ENCODE measurements around the gene PDGFA. TPM values are rescaled to one million over a fixed set of nuclear protein-coding genes. Genes with fewer than 3 reads are reported as not detected.

Gene PDGFA
- total RNA-seq, 1 experiment from 2014 or later = 48.1 TPM

DNA sequence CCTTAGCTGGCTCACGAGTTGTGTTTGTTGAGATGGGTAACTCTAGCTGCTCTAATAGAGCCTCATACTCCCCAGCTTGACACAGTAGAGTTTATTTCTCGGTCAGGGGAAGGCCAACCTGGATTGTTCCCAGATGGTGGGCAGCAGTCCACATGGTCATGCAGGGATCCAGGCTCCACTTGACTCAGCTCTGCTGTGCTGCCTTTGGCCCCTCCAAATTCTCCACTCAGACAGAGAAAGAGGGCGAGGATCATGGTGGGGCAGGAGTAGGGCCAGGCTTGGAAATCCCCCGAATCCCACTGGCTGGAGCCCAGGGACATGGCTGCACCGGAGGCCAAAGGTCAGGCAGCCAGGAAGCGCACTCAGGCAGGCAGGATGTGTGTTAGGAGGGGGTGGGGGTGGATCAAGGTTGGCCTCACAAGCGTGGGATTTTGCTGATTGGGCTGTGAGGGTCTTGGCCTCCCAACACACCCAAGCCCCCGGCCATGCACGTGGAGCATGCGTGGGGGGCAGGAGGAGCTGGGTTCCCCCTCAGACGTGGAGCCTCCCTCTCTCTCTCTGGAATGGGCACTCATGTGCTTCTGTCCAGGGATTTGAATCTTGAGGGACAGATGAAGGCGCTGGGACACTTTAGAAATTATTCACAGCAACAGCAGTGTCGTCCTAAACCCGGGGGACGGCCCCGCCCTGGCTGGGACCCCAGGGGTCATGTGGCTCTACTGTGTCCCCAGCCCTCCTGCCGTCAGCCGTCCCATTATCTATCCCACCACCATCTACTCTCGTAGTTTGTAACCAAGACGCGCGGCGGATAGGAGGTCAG lies 44.8 kb downstream of the PDGFA start:
- no peak for DNase-seq (ENCODE audit: low read depth)

DNA sequence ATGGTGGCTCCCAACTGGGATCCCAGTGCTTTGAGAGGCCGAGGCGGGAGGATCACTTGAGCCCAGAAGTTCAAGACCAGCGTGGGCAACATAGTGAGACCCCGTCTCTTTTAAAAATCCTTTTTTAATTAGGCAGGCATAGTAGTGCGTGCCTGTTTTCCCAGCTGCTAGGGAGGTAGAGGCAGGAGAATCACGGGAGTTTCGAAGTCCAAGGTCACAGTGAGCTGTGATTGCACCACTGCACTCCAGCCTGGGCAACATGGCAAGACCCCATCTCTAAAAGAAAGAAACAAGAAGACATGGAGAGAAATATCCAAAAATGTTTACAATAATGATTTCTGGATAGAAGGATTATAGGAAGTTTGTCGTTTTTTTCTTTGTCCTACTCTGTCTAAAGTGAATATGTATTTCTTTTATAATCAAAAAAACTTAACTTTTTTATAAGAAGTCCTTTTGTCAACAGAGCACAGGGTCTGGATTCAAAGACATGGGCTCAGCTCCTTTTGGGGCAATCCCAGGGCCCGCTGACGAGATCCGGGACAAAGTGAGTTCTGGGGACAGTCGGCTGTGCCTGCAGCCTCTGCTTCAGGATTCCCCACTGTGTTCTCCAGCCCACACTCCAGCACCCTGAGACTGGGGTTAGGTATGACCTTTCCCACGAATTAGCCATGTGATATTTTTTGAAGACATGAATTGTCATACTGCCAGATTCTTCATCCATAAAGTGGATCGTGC lies 45.6 kb downstream of the PDGFA start:
- no peak for DNase-seq (ENCODE audit: low read depth)

DNA sequence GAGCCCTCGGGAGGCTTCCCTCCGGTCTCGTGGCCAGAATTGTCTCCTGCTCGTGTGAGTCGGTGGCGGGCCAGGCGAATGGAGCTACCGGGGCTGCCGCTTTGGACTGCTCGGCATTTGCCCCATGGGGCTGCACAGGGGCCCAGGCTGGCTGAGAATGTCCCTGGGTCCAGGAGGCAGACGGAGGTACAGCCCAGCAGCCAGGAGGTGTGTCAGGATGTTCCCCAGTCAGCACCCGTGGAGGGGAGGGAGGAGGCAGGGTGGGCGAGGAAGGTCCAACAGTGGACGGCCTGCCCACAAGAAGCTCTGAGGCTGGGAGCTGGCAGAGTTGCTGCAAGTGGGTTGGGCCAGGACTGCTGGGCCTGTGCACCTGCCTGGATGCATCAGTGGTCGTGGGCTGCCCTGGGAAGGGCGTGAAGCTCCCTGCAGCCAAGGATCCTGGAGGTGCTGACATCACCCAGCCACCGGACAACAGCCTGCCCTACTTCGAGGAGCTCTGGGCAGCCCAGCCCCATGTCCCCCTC lies 46.4 kb downstream of the PDGFA start:
- no peak for DNase-seq (ENCODE audit: low read depth)

DNA sequence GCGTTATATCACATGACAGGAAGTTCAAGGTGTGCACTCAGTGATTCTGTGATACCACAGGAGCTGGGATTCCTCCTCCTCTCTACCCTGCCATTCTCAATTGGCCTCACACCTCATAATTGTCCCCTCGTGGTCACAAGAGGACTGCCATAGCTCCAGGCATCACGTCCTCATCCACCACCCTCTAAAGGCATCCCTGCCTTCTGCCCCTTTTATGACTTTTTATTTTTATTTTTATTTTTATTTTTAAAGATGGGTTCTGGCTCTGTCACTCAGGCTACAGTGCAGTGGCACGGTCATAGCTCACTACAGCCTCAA lies 47.0 kb downstream of the PDGFA start:
- no peak for DNase-seq (ENCODE audit: low read depth)

DNA sequence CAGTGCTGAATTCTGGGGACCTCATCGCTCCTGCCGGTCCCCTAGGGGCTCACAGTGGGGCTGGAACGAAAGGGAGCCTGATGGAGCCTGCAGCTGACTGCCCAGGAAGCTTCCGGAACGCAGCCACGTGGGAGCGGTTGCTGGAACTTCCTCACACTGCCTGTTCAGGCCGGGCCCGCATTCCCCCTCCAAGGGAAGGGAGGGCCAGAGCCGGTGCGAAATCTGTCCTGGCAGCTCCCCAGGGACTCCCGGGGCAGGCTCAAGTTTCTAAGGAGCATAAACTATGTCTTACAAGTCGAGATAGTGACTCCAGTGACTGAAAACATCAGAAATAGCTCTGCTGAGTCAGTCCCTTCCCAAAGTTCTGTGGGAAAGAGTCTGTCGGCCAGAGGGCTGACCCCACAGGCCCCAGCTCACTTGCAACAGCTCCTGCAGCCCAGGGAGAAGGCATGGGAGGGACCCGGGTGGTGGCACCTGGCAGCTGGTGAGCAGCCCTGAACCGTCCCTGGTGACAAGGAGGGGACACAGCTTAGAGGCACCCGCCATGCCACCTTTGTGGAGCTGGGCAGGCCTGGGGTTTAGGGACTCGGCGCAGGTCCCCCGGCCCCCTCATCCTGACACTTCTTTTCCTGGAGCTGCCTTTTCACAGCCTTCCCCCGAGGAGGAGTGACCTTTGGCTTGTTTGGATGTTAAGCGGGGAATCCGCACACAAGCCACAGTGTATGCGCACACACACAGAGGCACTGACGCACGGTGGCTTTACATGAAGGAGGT lies 47.6 kb downstream of the PDGFA start:
- DNase-seq (ENCODE audit: low read depth) = peak; percentile 99

DNA sequence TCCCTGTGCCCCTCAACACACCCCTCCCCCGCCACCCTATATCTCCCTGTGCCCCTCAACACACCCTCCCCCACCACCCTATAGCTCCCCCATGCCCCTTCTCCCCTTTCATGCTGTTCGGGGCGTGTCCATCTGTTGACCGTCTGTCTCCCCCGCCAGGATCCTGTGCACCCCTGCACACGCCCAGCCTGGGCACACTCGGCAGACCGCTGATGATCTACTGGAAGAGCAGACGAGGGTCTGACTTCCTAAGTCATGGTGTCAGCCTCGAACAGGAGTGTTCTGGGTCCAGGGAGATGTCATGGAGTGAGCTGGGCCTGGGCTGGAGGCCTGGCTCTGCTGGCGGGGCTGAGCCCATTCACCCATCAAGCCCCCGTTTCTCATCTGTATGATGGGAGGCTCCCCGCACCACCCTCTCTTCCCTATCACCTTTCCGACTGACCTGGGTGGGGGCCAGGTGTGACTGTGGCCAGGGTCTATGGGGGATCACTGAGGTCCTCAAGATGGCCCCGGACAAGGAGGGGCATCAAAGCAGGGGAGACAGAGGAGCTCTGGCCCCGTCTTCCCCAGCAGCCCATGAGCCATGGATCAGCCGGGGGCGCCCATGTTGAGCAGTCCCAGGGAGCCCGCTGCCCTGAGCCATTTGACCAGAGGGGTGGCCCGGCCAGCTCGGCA lies 48.3 kb downstream of the PDGFA start:
- no peak for DNase-seq (ENCODE audit: low read depth)

DNA sequence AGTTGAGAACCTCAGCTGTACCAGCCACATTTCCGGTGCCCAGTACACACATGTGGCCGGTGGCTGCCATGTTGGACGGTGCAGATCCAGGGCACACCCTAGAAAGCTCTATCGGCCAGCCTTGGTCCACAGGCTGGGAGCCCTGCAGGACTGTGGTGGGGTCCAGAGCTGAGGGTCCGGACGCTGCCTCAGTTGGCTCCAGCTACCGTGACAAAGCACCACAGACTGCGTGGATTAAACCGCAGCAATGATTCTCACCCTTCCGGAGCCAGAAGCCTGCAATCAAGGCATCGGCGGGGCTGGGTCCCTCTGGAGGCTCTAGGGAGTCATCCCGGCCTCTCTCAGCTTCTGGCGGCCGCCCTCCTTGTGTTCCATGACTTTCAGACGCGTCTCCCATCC lies 50.1 kb downstream of the PDGFA start:
- DNase-seq (ENCODE audit: low read depth) = no peak

DNA sequence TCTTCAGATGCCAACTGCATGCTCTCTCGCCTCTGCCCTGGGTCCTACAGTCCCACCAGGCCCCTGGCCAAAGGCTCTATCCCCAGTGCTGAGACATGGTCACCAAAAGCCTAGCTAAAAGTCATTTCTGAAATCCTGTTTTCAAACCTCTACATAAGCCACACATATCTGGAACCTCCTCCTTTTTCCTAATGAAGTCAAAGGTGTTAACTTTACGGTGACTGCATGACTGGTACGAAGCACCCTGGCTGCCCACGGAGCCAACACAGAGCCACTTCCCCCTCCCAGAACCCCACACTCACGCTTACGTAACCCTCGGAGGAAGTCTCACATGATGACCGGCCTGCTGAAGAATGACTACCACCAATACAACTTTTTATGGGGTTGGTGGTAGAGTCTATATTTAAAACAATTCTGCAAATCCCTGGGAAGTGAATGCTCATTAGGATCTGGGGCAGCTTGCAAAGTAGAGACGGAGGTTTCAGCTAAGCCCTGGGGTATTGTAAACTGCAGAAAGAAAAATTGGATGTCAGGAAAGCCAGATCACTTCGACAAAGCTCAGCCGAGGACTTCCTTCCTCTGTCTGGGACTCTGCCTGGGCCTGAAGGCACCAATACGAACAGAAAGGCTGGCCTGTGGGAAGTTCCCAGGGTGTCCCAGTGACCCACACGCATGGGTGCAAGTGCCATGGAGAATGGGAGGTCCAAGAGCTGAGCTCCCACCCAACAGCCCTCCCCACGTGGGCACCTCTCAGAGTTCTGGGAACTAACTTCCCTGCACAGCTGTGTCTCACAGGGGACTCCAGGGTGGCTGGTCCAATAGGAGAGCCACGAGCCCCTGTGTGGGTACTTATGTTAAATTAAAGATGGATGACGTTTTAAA lies 50.7 kb downstream of the PDGFA start:
- DNase-seq (ENCODE audit: low read depth) = peak; percentile 78

DNA sequence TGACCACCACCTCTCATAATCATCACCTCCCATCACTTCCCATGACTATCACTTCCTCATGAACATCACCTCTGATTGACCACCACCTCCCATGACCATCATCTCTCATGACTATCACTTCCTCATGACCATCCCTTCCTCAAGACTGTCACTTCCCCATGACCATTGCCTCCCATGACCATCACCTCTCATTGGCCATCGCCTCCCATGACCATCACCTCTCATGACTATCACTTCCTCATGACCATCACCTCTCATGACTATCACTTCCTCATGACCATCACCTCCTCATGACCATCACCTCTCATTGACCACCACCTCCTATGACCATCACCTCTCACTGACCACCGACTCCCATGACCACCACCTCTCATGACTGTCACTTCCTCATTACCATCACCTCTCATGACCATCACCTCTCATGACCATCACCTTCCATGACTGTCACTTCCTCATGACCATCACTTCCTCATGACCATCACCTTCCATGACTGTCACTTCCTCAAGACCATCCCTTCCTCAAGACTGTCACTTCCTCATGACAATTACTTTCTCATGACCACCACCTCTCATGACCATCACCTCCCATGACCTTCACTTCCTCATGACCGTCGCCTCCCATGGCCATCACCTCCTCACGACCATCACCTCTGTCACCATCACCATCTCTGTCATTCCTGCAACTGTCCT lies 51.6 kb downstream of the PDGFA start:
- no peak for DNase-seq (ENCODE audit: low read depth)

DNA sequence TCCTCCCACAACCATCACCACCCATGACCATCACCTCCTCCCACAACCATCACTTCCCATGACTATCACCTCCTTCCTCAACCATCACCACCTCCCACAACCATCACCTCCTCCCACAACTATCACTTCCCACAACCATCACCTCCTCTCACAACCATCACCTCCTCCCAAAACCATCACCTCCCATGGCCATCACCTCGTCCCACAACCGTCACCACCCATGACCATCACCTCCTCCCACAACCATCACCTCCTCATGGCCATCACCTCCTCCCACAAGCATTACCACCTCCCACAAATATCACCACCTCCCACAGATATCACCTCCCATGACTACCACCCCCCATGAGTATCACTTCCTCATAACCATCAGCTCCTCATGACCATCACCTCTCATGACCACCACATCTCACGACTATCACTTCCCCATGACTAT lies 52.2 kb downstream of the PDGFA start:
- DNase-seq (ENCODE audit: low read depth) = no peak

DNA sequence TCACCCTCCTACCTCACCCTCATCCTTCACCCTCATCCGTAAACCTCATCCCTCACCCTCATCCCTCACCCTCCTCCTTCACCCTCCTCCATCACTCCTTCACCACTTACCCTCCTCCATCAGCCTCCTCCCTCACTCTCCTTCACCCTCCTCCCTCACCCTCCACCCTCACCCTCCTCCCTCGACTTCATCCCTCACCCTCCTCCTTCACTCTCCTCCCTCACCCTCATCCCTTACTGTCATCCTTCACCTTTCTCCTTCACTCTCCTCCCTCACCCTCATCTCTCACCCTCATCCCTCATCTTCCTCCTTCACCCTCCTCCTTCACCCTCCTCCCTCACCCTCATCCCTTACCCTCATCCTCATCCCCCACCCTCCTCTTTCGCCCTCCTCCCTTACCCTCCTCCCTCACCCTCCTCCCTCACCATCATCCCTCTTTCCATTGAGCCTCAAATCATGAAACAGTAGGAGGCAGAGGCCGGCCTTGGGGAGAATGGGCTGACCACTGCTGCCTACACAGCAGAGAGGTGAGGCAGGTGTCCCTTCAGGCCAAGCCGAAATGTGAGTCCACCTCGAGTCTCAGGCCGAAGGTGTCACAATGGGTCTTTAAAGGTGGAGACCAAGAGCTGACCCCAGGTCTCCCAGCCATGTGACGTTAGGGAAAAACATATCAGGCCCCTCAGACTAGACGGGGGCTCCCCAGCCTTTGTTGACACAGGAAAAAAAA lies 53.0 kb downstream of the PDGFA start:
- DNase-seq (ENCODE audit: low read depth) = no peak

DNA sequence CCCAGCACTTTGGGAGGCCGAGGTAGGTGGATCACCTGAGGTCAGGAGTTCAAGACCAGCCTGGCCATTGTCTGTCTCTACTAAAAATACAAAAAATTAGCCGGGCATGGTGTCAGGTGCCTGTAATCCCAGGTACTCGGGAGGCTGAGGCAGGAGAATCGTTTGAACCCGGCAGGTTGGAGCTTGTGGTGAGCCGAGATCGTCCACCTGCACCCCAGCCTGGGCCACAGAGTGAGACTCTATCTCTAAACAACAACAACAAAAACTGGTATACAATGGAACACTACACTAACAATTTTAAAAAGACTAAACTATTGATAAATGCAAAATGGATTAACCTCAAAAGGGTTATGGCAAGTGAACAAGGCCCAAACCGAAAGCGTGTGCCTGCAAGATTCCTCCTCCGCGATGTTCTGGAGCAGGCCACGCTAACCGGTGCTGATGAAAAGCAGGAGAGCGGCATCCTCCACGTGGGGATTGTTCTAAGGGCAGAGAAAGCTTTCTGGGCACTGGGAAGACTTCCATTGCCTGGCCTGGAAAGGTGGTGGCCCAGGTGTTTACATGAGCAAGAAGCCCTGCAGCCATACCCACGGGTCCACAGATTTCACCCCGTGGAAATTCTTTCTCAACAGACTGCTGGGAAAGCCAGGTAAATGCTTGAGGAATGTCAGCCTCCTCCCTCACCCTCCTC lies 53.8 kb downstream of the PDGFA start:
- peak; percentile 53 for DNase-seq (ENCODE audit: low read depth)

DNA sequence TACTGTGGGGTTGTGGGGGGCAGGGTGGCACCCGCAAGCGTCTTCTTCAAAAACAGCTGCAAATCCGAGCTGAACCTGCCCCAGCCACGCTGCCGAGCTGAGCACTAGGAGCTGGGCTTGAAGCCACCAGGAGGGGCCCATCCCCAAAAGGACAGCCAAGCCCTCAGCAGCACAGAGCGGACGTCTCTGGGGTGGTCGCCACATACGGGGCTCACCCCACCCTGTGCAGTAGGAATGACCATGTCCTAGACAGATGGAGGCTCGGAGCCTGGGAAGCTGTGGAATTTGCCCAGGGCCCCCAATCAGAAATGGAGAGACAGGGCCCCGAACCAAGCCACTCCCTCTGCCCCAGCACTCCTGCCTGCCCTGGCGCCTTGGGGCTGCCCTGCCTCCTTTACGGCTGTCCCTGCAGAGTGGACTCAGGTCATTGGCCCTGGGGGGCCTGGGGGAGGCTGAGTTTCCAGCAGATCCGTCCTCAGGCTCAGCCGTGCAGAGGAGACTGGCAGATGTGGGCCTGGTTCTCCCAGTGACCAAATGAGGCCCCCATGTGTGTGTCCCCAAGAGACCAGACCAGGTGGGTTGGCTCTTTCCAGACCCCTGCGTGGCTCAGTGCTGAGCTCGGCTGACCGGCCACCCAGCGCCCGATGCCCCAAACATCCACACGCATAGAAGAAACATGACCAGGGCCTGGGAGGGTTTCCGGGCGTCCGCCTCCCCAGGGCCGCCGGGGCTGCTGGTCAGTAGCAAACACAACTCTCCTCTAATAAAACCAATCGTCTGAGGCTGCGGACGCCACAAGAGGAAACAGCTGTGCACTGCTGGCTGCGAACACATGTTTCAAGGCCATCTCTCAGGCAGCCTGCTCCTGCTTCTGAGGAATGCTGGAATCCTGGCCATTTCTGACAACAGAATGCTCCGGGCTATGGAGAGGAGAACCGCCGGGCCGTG lies 54.9 kb downstream of the PDGFA start:
- DNase-seq (ENCODE audit: low read depth) = peak; percentile 99

DNA sequence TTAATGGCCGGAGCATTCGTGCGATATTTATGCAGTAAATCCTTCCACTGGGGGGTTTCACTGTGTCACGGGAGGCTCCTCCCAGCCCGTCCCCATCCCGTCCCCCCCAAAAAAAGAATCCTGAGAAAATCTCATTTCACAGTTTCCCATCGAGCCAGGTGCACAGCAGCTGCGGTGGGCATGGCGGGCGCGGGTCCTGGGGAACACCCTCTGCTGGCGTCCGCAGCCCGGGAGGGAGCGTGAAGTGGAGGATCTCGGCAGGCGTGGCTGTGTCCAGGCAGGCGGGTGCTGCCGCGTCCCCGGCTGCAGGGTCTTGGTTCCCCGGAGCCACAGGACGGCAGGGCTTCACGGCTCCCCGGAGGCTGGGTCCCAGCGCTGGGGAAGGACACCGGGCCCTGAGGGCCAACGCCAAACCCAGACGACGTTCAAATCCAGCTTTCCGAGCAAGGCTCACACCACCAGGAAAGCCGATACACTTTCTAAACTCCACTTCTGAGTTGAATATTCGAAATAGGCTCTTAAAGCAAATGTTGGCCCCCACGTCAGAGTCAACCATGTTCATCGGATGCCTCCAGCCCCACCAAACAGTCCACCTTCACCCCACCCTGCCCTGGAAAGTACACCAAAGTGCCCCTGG lies 55.7 kb downstream of the PDGFA start:
- DNase-seq (ENCODE audit: low read depth) = no peak

DNA sequence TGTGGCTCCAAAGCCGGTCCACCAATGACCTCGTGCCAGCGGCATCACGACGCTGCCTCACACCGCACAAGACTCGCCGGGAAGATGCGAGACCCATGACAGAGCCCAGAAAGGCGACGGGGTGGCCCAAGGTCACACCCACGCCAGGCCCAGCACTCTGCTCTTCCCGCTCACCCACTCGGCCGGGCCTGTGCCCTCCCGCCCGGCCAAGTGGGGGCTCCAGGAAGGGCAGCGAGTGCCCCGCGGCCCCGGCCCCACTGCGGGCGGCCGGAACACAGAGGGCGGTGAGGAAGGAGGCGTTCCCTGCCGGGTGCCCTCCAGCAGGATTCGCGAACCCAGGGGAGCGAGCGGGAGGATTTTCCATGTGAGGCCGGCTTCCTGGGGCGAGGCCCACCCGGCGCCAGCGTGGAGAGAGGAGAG lies 56.3 kb downstream of the PDGFA start:
- no peak for DNase-seq (ENCODE audit: low read depth)

DNA sequence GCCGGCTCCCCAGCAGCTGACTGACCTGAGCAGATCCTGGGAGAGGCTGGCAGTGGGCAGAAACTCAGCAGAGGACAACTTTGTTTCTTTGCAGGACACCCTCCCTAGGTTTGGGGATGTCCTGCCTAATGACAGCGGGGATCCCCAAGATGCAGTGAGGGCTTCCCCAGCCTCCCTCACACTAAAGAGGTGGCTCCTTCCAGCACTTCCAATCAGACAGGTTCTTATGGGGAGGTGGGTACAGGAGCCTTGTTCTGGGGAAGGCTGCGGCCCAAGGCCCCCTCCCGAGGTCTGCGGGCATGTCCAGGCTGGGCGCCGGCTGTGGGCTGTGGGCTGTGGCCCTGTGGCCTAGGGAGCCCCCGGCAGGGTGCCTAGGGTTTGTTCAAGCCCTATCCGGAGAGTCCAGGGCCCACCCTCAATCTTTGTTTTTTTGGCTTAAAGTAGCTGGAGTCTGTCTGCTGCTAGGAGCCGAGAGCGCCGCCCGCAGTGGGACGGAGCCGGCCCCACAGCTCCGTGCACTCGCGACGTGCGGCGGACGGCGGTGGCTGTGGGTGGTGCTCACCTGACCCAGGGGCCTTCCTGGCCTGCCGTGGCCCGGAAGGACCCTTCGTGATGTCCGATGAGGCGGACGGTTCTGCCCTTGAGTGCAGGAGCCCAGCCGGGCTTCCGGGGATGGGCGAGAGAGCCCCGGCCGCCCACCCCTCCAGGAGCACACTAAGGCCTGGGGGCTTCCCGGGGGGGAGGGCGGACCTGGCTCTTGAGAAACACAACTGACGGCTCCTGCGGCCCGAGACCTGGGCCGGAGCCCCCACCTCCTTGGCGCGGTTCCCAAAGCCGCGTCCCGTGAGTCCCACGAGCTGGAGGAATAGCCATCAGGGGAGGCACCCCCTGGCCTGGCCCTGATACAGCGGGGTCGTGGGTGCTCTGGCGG lies 57.2 kb downstream of the PDGFA start:
- DNase-seq (ENCODE audit: low read depth) = no peak

All from RPMI7951 (cell line).